ENCODE results near the gene UROD. TPM values are rescaled to one million over a fixed set of nuclear protein-coding genes. Genes with fewer than 3 reads are reported as not detected.

Gene UROD
- total RNA-seq, 1 experiment from 2014 or later: 92.2 TPM

DNA sequence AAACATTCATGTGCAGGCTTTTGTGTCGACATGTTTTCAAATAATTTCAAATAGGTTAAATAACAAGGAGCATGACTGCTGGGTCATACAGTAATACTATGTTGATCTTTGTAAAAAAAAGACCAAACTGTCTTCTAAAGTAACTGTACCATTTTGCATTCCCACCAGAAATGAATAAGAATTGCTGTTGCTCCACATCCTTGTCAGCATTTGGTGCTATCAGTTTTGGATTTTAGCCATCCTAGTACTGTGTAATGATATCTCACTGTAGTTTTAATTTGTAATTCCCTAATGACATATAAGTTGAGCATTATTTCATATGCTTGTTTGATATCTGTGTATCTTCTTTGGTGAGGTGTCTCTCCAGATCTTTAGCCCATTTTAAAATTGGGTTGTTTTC lies 11.6 kb downstream of the UROD start:
- Histone ChIP-seq H3K56ac (ENCODE audit: insufficient read length, low read depth, low read length) (no peak overlapping the region), H3T11ph (ENCODE audit: low read length) (no peak overlapping the region), H4K8ac (replicated peaks; ENCODE audit: insufficient read length, low read depth, low read length) (no peak overlapping the region), H2BK20ac (ENCODE audit: low read depth, low read length, poor library complexity, severe bottlenecking) (no peak overlapping the region), H3K18ac (ENCODE audit: insufficient read length, low read depth, low read length) (no peak overlapping the region), H2BK12ac (ENCODE audit: insufficient read length, low read depth, low read length) (no peak overlapping the region), H3K4me2 (ENCODE audit: insufficient read depth, insufficient read length, low read length) (no peak overlapping the region), H3K9me3 (ENCODE audit: control insufficient read depth, low read depth, low read length) (no peaks in the 10 kb centered on the region), H4K20me1 (ENCODE audit: control insufficient read depth, insufficient read depth, insufficient read length) (no peaks in the 10 kb centered on the region), H3K27ac (ENCODE audit: insufficient read length, low read depth, low read length) (no peak overlapping the region), H2BK15ac (ENCODE audit: low read depth, low read length) (no peak overlapping the region), H2BK120ac (ENCODE audit: low read depth, low read length, poor library complexity, severe bottlenecking) (no peak overlapping the region), H3K79me1 (ENCODE audit: insufficient read depth, low read depth, low read length, poor library complexity, severe bottlenecking) (no peaks in the 10 kb centered on the region), H3K9ac (ENCODE audit: extremely low read depth, insufficient read length, low read length) (no peak overlapping the region), H2BK5ac (ENCODE audit: insufficient read length, low read length) (no peak overlapping the region), H3K79me2 (ENCODE audit: insufficient read depth, low read length) (no peaks in the 10 kb centered on the region), H3K23ac (ENCODE audit: insufficient read length, low read depth, low read length) (no peak overlapping the region), H4K5ac (ENCODE audit: insufficient read length, low read depth, low read length) (no peak overlapping the region), H3K4ac (ENCODE audit: low read depth, low read length) (no peak overlapping the region), H3K14ac (ENCODE audit: insufficient read depth, low read length) (no peak overlapping the region), H3K27me3 (ENCODE audit: insufficient read depth, low read length) (no peaks in the 10 kb centered on the region), H2AK5ac (ENCODE audit: insufficient read length, low read length) (no peak overlapping the region), H3K23me2 (ENCODE audit: insufficient read length, low read depth, low read length, poor library complexity, severe bottlenecking) (no peaks in the 10 kb centered on the region), H4K91ac (ENCODE audit: insufficient read length, low read depth, low read length) (no peak overlapping the region), H2AFZ (ENCODE audit: low read length) (no peak overlapping the region), H3K4me1 (ENCODE audit: insufficient read depth, low read length) (no peaks in the 10 kb centered on the region)
- Mint-ChIP-seq H3K4me3 (no peak overlapping the region), H3K9me3 (peaks cover 0 to 2% of the 10 kb centered on the region in 2 experiments; a peak in 1 of 5 replicates), H3K27me3 (ENCODE audit: low read depth) (no peaks in the 10 kb centered on the region), H3K4me1 (no peaks in the 10 kb centered on the region; a peak in 1 of 4 replicates), H3K27ac (no peak overlapping the region), H3K36me3 (ENCODE audit: insufficient read depth in 1 of 3, low read depth in 3 of 3) (no peaks in the 10 kb centered on the region)
- no peak for DNase-seq
- WGBS (ENCODE audit: extremely low coverage, insufficient read length, low lambda C conversion rate): no CpG with 5 or more reads among the region's 1 CpG
- TF ChIP-seq, protein P1, sequence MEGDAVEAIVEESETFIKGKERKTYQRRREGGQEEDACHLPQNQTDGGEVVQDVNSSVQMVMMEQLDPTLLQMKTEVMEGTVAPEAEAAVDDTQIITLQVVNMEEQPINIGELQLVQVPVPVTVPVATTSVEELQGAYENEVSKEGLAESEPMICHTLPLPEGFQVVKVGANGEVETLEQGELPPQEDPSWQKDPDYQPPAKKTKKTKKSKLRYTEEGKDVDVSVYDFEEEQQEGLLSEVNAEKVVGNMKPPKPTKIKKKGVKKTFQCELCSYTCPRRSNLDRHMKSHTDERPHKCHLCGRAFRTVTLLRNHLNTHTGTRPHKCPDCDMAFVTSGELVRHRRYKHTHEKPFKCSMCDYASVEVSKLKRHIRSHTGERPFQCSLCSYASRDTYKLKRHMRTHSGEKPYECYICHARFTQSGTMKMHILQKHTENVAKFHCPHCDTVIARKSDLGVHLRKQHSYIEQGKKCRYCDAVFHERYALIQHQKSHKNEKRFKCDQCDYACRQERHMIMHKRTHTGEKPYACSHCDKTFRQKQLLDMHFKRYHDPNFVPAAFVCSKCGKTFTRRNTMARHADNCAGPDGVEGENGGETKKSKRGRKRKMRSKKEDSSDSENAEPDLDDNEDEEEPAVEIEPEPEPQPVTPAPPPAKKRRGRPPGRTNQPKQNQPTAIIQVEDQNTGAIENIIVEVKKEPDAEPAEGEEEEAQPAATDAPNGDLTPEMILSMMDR (conservative IDR thresholded peaks at IDR 0.05): no peak

Measured in H9 (cell line).